ENCODE results near the gene ALPK3. TPM values are rescaled to one million over a fixed set of nuclear protein-coding genes. Genes with fewer than 3 reads are reported as not detected.

Gene ALPK3
- polyA plus RNA-seq, 1 donor = 9.4 TPM

- Histone ChIP-seq H3K9me3 (ENCODE audit: control insufficient read depth, low read depth, low read length) (no peaks in the 10 kb centered on the region), H3K36me3 (ENCODE audit: control insufficient read depth, insufficient read depth, low read length) (peaks cover 20% of the 10 kb centered on the region), H3K4me1 (ENCODE audit: control insufficient read depth, insufficient read depth, low read length) (no peaks in the 10 kb centered on the region), H3K27me3 (ENCODE audit: control insufficient read depth, insufficient read depth, low read length) (no peaks in the 10 kb centered on the region), H3K27ac (ENCODE audit: low read length) (no peak overlapping the region), H3K4me3 (ENCODE audit: low read length) (no peak overlapping the region)
- WGBS (ENCODE audit: insufficient coverage, low lambda C conversion rate) = no CpG with 5 or more reads among the region's 2 CpGs
- DNase-seq = no peak
These were observed 15.4 kb downstream of the ALPK3 start for GRCh38 chr15:84832448-84833040.

GRCh38 chr15:84833447-84834228 is 16.5 kb downstream of the ALPK3 start:
- no peak for DNase-seq
- Histone ChIP-seq H3K27me3 (ENCODE audit: control insufficient read depth, insufficient read depth, low read length) (no peaks in the 10 kb centered on the region), H3K36me3 (ENCODE audit: control insufficient read depth, insufficient read depth, low read length) (peaks cover 12% of the 10 kb centered on the region), H3K9me3 (ENCODE audit: control insufficient read depth, low read depth, low read length) (no peaks in the 10 kb centered on the region), H3K27ac (ENCODE audit: low read length) (no peak overlapping the region), H3K4me3 (ENCODE audit: low read length) (no peak overlapping the region), H3K4me1 (ENCODE audit: control insufficient read depth, insufficient read depth, low read length) (no peaks in the 10 kb centered on the region)
- no CpG with 5 or more reads among the region's 4 CpGs for WGBS (ENCODE audit: insufficient coverage, low lambda C conversion rate)

GRCh38 chr15:84834229-84834955 is 17.2 kb downstream of the ALPK3 start:
- H3K4me1 ChIP-seq (ENCODE audit: control insufficient read depth, insufficient read depth, low read length) = no peaks in the 10 kb centered on the region
- WGBS (ENCODE audit: insufficient coverage, low lambda C conversion rate) = no CpG with 5 or more reads among the region's 4 CpGs
- DNase-seq = no peak
- no peak overlapping the region for H3K27ac ChIP-seq (ENCODE audit: low read length)
- H3K36me3 ChIP-seq (ENCODE audit: control insufficient read depth, insufficient read depth, low read length) = peaks cover 16% of the 10 kb centered on the region
- H3K9me3 ChIP-seq (ENCODE audit: control insufficient read depth, low read depth, low read length) = no peaks in the 10 kb centered on the region
- no peak overlapping the region for H3K4me3 ChIP-seq (ENCODE audit: low read length)
- no peaks in the 10 kb centered on the region for H3K27me3 ChIP-seq (ENCODE audit: control insufficient read depth, insufficient read depth, low read length)

- Histone ChIP-seq H3K36me3 (ENCODE audit: control insufficient read depth, insufficient read depth, low read length) (peaks cover 16% of the 10 kb centered on the region), H3K4me1 (ENCODE audit: control insufficient read depth, insufficient read depth, low read length) (no peaks in the 10 kb centered on the region), H3K9me3 (ENCODE audit: control insufficient read depth, low read depth, low read length) (no peaks in the 10 kb centered on the region), H3K4me3 (ENCODE audit: low read length) (no peak overlapping the region), H3K27ac (ENCODE audit: low read length) (no peak overlapping the region), H3K27me3 (ENCODE audit: control insufficient read depth, insufficient read depth, low read length) (no peaks in the 10 kb centered on the region)
- WGBS (ENCODE audit: insufficient coverage, low lambda C conversion rate) = no CpG with 5 or more reads among the region's 5 CpGs
- no peak for DNase-seq
These were observed 17.8 kb downstream of the ALPK3 start for GRCh38 chr15:84834969-84835368.

GRCh38 chr15:84835661-84836337 is 18.6 kb downstream of the ALPK3 start:
- H3K27ac ChIP-seq (ENCODE audit: low read length) = no peak overlapping the region
- H3K4me1 ChIP-seq (ENCODE audit: control insufficient read depth, insufficient read depth, low read length) = peaks cover 2% of the 10 kb centered on the region
- 60% methylated on average over 1 of the region's 5 CpGs for WGBS (ENCODE audit: insufficient coverage, low lambda C conversion rate)

GRCh38 chr15:84836844-84837243 is 19.7 kb downstream of the ALPK3 start:
- peaks cover 6% of the 10 kb centered on the region for H3K4me1 ChIP-seq (ENCODE audit: control insufficient read depth, insufficient read depth, low read length)
- DNase-seq = no peak
- H3K4me3 ChIP-seq (ENCODE audit: low read length) = no peak overlapping the region
- peaks cover 21% of the 10 kb centered on the region for H3K36me3 ChIP-seq (ENCODE audit: control insufficient read depth, insufficient read depth, low read length)
- H3K9me3 ChIP-seq (ENCODE audit: control insufficient read depth, low read depth, low read length) = no peaks in the 10 kb centered on the region
- no peaks in the 10 kb centered on the region for H3K27me3 ChIP-seq (ENCODE audit: control insufficient read depth, insufficient read depth, low read length)
- WGBS (ENCODE audit: insufficient coverage, low lambda C conversion rate) = 100% methylated on average over 1 of the region's 1 CpG
- H3K27ac ChIP-seq (ENCODE audit: low read length) = no peak overlapping the region

More at GRCh38 chr15:84835661-84836337, 18.6 kb downstream of the ALPK3 start:
- no peak for DNase-seq
- no peak overlapping the region for H3K4me3 ChIP-seq (ENCODE audit: low read length)
- peaks cover 21% of the 10 kb centered on the region for H3K36me3 ChIP-seq (ENCODE audit: control insufficient read depth, insufficient read depth, low read length)
- H3K9me3 ChIP-seq (ENCODE audit: control insufficient read depth, low read depth, low read length) = no peaks in the 10 kb centered on the region
- H3K27me3 ChIP-seq (ENCODE audit: control insufficient read depth, insufficient read depth, low read length) = no peaks in the 10 kb centered on the region

GRCh38 chr15:84839714-84840113 is 22.6 kb downstream of the ALPK3 start:
- no peak for DNase-seq
- H3K4me1 ChIP-seq (ENCODE audit: control insufficient read depth, insufficient read depth, low read length) = peaks cover 6% of the 10 kb centered on the region
- H3K4me3 ChIP-seq (ENCODE audit: low read length) = no peak overlapping the region
- H3K9me3 ChIP-seq (ENCODE audit: control insufficient read depth, low read depth, low read length) = no peaks in the 10 kb centered on the region
- H3K27ac ChIP-seq (ENCODE audit: low read length) = no peak overlapping the region
- no peaks in the 10 kb centered on the region for H3K27me3 ChIP-seq (ENCODE audit: control insufficient read depth, insufficient read depth, low read length)
- WGBS (ENCODE audit: insufficient coverage, low lambda C conversion rate) = no CpG with 5 or more reads among the region's 23 CpGs
- peaks cover 13% of the 10 kb centered on the region for H3K36me3 ChIP-seq (ENCODE audit: control insufficient read depth, insufficient read depth, low read length)

GRCh38 chr15:84840255-84840654 is 23.1 kb downstream of the ALPK3 start:
- peaks cover 13% of the 10 kb centered on the region for H3K36me3 ChIP-seq (ENCODE audit: control insufficient read depth, insufficient read depth, low read length)
- DNase-seq = no peak
- no peaks in the 10 kb centered on the region for H3K9me3 ChIP-seq (ENCODE audit: control insufficient read depth, low read depth, low read length)
- no peak overlapping the region for H3K27ac ChIP-seq (ENCODE audit: low read length)
- no peaks in the 10 kb centered on the region for H3K27me3 ChIP-seq (ENCODE audit: control insufficient read depth, insufficient read depth, low read length)
- peaks cover 11% of the 10 kb centered on the region for H3K4me1 ChIP-seq (ENCODE audit: control insufficient read depth, insufficient read depth, low read length)
- H3K4me3 ChIP-seq (ENCODE audit: low read length) = no peak overlapping the region
- no CpG with 5 or more reads among the region's 10 CpGs for WGBS (ENCODE audit: insufficient coverage, low lambda C conversion rate)

- DNase-seq = peak in 1 of 2 donors; percentile 34
- Histone ChIP-seq H3K9me3 (ENCODE audit: control insufficient read depth, low read depth, low read length) (no peaks in the 10 kb centered on the region), H3K36me3 (ENCODE audit: control insufficient read depth, insufficient read depth, low read length) (peaks cover 11% of the 10 kb centered on the region), H3K27ac (ENCODE audit: low read length) (no peak overlapping the region), H3K27me3 (ENCODE audit: control insufficient read depth, insufficient read depth, low read length) (no peaks in the 10 kb centered on the region), H3K4me3 (ENCODE audit: low read length) (no peak overlapping the region), H3K4me1 (ENCODE audit: control insufficient read depth, insufficient read depth, low read length) (peaks cover 12% of the 10 kb centered on the region)
- WGBS (ENCODE audit: insufficient coverage, low lambda C conversion rate) = no CpG with 5 or more reads among the region's 12 CpGs
These were observed 23.7 kb downstream of the ALPK3 start for GRCh38 chr15:84840741-84841429.

GRCh38 chr15:84842781-84843180 is 25.6 kb downstream of the ALPK3 start:
- DNase-seq = no peak
- no peaks in the 10 kb centered on the region for H3K27me3 ChIP-seq (ENCODE audit: control insufficient read depth, insufficient read depth, low read length)
- H3K9me3 ChIP-seq (ENCODE audit: control insufficient read depth, low read depth, low read length) = peaks cover 5% of the 10 kb centered on the region
- WGBS (ENCODE audit: insufficient coverage, low lambda C conversion rate) = no CpG with 5 or more reads among the region's 1 CpG
- no peak overlapping the region for H3K4me3 ChIP-seq (ENCODE audit: low read length)
- peaks cover 12% of the 10 kb centered on the region for H3K4me1 ChIP-seq (ENCODE audit: control insufficient read depth, insufficient read depth, low read length)
- peaks cover 10% of the 10 kb centered on the region for H3K36me3 ChIP-seq (ENCODE audit: control insufficient read depth, insufficient read depth, low read length)
- H3K27ac ChIP-seq (ENCODE audit: low read length) = no peak overlapping the region
